Activated CD4-positive, alpha-beta T cell treated with anti-CD3 and anti-CD28 coated beads, Interleukin-10, Interleukin-2, amounts not matched to agents 100 ng/mL and 50 ng/mL, durations not matched to agents 16 hours and 8 hours (primary cell): Measurements from ENCODE around the gene RAD51B.

ENCODE experiments used
- DNase-seq: peaks from one replicate; pipeline ENCODE4 v3.0.0-alpha.2; 2020

The RAD51B gene

GRCh38 chr14:67908052-67908754 is 88.6 kb downstream of the RAD51B start:
- DNase-seq: no peak

- DNase-seq: no peak
These were observed 92.0 kb downstream of the RAD51B start for GRCh38 chr14:67911562-67911961.

GRCh38 chr14:67916430-67916829 is 96.9 kb downstream of the RAD51B start:
- DNase-seq: no peak

GRCh38 chr14:67917006-67917405 is 97.4 kb downstream of the RAD51B start:
- DNase-seq: no peak

GRCh38 chr14:67918838-67919237 is 99.3 kb downstream of the RAD51B start:
- no peak for DNase-seq

- no peak for DNase-seq
These were observed 99.9 kb downstream of the RAD51B start for GRCh38 chr14:67919259-67920032.

GRCh38 chr14:67926821-67927220 is 107.2 kb downstream of the RAD51B start:
- no peak for DNase-seq

GRCh38 chr14:67927244-67927643 is 107.7 kb downstream of the RAD51B start:
- DNase-seq: no peak

- DNase-seq: no peak
These were observed 108.8 kb downstream of the RAD51B start for GRCh38 chr14:67928375-67928774.

- no peak for DNase-seq
These were observed 113.2 kb downstream of the RAD51B start for GRCh38 chr14:67932708-67933246.

GRCh38 chr14:67933266-67933665 is 113.7 kb downstream of the RAD51B start:
- DNase-seq: no peak

GRCh38 chr14:67934087-67934486 is 114.5 kb downstream of the RAD51B start:
- peak; percentile 45 for DNase-seq

- DNase-seq: no peak
These were observed 115.3 kb downstream of the RAD51B start for GRCh38 chr14:67934862-67935261.

- DNase-seq: no peak
These were observed 115.8 kb downstream of the RAD51B start for GRCh38 chr14:67935371-67935770.

GRCh38 chr14:67938071-67938470 is 118.5 kb downstream of the RAD51B start:
- no peak for DNase-seq

GRCh38 chr14:67940486-67941455 is 121.2 kb downstream of the RAD51B start:
- no peak for DNase-seq

GRCh38 chr14:67941456-67942018 is 122.0 kb downstream of the RAD51B start:
- DNase-seq: no peak

GRCh38 chr14:67942080-67942710 is 122.6 kb downstream of the RAD51B start:
- DNase-seq: no peak

GRCh38 chr14:67943947-67944346 is 124.4 kb downstream of the RAD51B start:
- DNase-seq: peak; percentile 54

GRCh38 chr14:67944605-67945004 is 125.0 kb downstream of the RAD51B start:
- DNase-seq: no peak

GRCh38 chr14:67949771-67950170 is 130.2 kb downstream of the RAD51B start:
- no peak for DNase-seq

GRCh38 chr14:67950386-67950785 is 130.8 kb downstream of the RAD51B start:
- no peak for DNase-seq
